Neural crest cell (in vitro differentiated cells): ENCODE measurements around the gene ZNF423. TPM values are rescaled to one million over a fixed set of nuclear protein-coding genes. Genes with fewer than 3 reads are reported as not detected.

Experiments
- DNase-seq: peaks from one replicate; pipeline ENCODE4 v3.0.0; 2021; ENCODE audit warnings: low read depth, mixed read lengths, low spot score
- H3K27ac Mint-ChIP-seq: one replicate; pipeline ENCODE4 v1.8.0; 2021; ENCODE audit warnings: mild to moderate bottlenecking, mixed read lengths; ENCODE audit not compliant: unreplicated experiment
- H3K27me3 Mint-ChIP-seq: 2 replicates; pipeline ENCODE4 v1.8.0; 2021; ENCODE audit warnings: low read depth, mild to moderate bottlenecking, mixed read lengths
- H3K36me3 Mint-ChIP-seq: 2 replicates; pipeline ENCODE4 v1.8.0; 2021; ENCODE audit warnings: low read depth, mild to moderate bottlenecking, mixed read lengths
- H3K4me1 Mint-ChIP-seq: 2 replicates; pipeline ENCODE4 v1.8.0; 2021; ENCODE audit warnings: mixed read lengths
- H3K4me3 Mint-ChIP-seq: one replicate; pipeline ENCODE4 v1.8.0; 2021; ENCODE audit warnings: mild to moderate bottlenecking, mixed read lengths
- H3K9me3 Mint-ChIP-seq: 2 replicates; pipeline ENCODE4 v1.8.0; 2021; ENCODE audit warnings: mixed read lengths
- total RNA-seq: library from RNA; stranded (reverse); gene quantifications from 2 replicates; pipeline ENCODE4 v1.2.1, GENCODE V29; 2021
- TF ChIP-seq, protein P1 (sequence below): fragments of 200-600 bp; sonication (generic); conservative IDR thresholded peaks from 2 replicates; pipeline ENCODE4 v1.5.0; 2021; ENCODE audit warnings: antibody characterized with exemption, mild to moderate bottlenecking

Gene ZNF423
- total RNA-seq, 1 donor from 2014 or later: 55.4 TPM

DNA sequence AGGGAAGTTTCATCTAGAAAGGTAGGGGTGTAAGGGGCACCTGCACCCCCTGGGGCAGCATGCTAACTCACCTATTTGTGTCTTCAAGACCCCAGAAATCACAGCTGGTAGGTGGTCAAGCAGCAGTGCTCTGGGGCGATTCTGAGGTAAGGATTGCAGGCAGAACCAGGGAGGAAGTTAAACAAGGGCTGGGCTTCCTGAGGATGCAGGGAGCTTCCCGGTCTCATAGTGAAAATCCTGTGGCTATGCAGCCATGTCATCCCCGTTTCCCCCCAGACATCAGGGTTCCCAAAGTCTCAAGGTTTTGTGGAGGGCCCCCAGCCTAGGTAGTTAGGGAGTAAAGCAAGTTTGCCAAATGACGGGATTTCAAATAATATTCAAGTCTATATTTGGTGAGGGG, 403.8 kb downstream of the ZNF423 start:
- no peaks in the 10 kb centered on the region for H3K36me3 Mint-ChIP-seq
- no peak for DNase-seq
- TF ChIP-seq, protein P1, sequence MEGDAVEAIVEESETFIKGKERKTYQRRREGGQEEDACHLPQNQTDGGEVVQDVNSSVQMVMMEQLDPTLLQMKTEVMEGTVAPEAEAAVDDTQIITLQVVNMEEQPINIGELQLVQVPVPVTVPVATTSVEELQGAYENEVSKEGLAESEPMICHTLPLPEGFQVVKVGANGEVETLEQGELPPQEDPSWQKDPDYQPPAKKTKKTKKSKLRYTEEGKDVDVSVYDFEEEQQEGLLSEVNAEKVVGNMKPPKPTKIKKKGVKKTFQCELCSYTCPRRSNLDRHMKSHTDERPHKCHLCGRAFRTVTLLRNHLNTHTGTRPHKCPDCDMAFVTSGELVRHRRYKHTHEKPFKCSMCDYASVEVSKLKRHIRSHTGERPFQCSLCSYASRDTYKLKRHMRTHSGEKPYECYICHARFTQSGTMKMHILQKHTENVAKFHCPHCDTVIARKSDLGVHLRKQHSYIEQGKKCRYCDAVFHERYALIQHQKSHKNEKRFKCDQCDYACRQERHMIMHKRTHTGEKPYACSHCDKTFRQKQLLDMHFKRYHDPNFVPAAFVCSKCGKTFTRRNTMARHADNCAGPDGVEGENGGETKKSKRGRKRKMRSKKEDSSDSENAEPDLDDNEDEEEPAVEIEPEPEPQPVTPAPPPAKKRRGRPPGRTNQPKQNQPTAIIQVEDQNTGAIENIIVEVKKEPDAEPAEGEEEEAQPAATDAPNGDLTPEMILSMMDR: no peak
- H3K4me3 Mint-ChIP-seq: no peak overlapping the region
- H3K27ac Mint-ChIP-seq: no peak overlapping the region
- H3K9me3 Mint-ChIP-seq: no peaks in the 10 kb centered on the region
- peaks cover 7% of the 10 kb centered on the region for H3K27me3 Mint-ChIP-seq
- H3K4me1 Mint-ChIP-seq: peaks cover 5% of the 10 kb centered on the region

- H3K4me1 Mint-ChIP-seq: peaks cover 16% of the 10 kb centered on the region
- H3K4me3 Mint-ChIP-seq: no peak overlapping the region
- H3K36me3 Mint-ChIP-seq: no peaks in the 10 kb centered on the region
- TF ChIP-seq, protein P1: no peak
- H3K9me3 Mint-ChIP-seq: no peaks in the 10 kb centered on the region
- H3K27me3 Mint-ChIP-seq: peaks cover under 1% of the 10 kb centered on the region
- DNase-seq: no peak
- H3K27ac Mint-ChIP-seq: no peak overlapping the region
Measured at GRCh38 chr16:49446805-49447204, 409.1 kb downstream of the ZNF423 start.

GRCh38 chr16:49443576-49443975, 412.3 kb downstream of the ZNF423 start:
- TF ChIP-seq, protein P1: no peak
- Mint-ChIP-seq H3K4me1 (peaks cover 48% of the 10 kb centered on the region), H3K4me3 (no peak overlapping the region), H3K9me3 (no peaks in the 10 kb centered on the region), H3K36me3 (no peaks in the 10 kb centered on the region), H3K27me3 (no peaks in the 10 kb centered on the region), H3K27ac (no peak overlapping the region)
- no peak for DNase-seq

- Mint-ChIP-seq H3K27ac (no peak overlapping the region), H3K36me3 (no peaks in the 10 kb centered on the region), H3K27me3 (no peaks in the 10 kb centered on the region), H3K4me1 (peaks cover 54% of the 10 kb centered on the region), H3K4me3 (no peak overlapping the region), H3K9me3 (no peaks in the 10 kb centered on the region)
- DNase-seq: no peak
- TF ChIP-seq, protein P1: no peak
Measured at GRCh38 chr16:49442805-49443204, 413.1 kb downstream of the ZNF423 start.

- peak; percentile 31 for DNase-seq
- H3K4me1 Mint-ChIP-seq: peaks cover 67% of the 10 kb centered on the region
Measured at GRCh38 chr16:49441366-49441780, 414.5 kb downstream of the ZNF423 start.

More at GRCh38 chr16:49441366-49441780, 414.5 kb downstream of the ZNF423 start:
- peaks cover 3% of the 10 kb centered on the region for H3K27me3 Mint-ChIP-seq
- H3K36me3 Mint-ChIP-seq: no peaks in the 10 kb centered on the region
- peak overlapping the region; percentile 28 for H3K4me3 Mint-ChIP-seq
- H3K27ac Mint-ChIP-seq: no peak overlapping the region
- TF ChIP-seq, protein P1: peak; percentile 40
- no peaks in the 10 kb centered on the region for H3K9me3 Mint-ChIP-seq
